Kasumi-1 (cell line): ENCODE results near the gene GABPB2.
"Not testable (repeated sequence)": the region's sequence is repeated elsewhere in the genome, so short reads cannot be mapped to it uniquely, and the experiment has no call there.

Source experiments
- DNase-seq, 2 experiments: peaks; one replicate each; lab custom pipeline; 2025; lab: John Stamatoyannopoulos, UW

GABPB2 gene

DNA sequence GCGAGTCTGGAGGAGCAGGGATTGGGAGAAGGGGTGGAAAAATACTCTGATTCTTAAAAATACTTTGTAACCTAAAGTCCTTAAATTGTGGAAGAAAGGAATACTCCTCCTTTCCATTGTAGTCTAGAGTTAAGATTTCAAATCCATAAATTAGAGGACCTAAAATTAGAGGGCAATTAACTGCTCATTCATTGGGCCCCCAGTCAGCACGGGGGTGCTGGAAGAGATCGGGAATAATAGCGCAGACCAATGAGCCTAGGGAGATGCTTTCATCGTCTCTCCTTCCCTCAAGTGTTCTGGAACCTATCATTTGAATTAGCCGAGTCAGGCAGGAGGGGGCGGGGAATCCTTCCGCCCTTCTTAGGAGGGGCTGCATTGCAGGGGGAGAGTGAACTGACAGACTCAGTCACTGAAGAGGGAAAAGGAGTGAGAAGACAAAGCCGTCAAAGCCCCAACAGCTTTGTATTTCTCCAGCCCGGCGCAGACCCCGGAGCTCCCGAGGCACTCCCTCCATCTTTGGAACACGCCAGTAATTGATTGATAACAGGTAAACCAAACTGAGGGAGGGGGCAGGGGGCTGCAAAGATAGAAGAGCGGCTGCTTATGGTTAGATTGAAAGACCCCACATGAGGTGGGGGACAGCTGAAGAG lies 10.4 kb upstream of the GABPB2 start, which contains the start of gene MLLT11:
Gene MLLT11, plus strand, starts transcription at position 391 of the 650 bp plus-strand sequence. CDS start 6,828 bp downstream, outside the sequence.
- peak; percentile 41 to 59 for DNase-seq

GRCh38 chr1:151060657-151061421 lies 9.7 kb upstream of the GABPB2 start:
- peak in 1 of 2 experiments; percentile 40 for DNase-seq

DNA sequence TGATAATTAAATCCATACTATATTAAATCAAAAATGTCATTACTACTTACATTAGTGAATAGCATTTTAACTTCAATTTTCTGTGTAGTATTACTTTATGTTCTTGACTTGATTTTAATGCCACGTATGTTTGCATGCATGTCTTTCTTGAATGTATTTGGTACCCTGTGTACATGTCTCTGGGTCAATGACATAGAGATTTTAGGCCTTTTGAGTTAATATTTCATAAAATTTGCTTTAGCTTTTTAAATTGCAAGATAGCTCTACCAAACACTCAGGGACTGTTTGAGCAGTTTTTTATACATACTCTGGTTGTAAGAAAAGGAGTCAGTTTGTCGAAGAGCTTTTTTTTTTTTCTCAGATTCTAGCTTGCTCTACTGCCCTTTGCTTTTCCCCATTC lies 8.9 kb upstream of the GABPB2 start:
- no peak for DNase-seq

DNA sequence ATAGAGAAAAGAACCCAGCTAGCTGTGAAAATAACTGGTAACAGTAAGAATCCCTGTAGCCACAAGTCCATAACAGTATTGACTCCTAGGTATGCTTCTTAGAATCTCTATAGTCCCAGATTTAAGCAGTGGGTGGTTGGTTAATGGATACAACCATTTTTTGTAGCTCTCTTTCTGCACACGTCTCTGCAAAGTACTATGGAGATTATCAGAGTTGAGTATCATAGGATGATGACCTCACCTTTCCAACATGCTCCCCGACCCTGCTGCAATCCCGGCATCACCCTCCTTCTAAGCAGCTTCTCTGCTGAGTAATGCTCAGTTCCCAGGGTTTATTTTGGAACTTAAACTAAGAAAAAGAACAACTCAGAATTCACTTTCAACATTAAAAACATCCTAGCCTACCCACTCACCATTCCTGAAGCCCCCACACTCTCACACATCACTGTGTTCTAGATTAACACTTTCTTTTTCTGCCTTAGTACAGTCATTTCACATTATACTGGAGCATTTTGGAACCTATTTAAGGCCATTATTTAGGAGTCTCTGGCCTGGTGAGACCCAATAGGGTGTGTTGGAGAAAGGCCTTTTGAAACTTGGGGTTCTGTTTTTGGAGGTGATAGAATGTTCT lies 7.7 kb upstream of the GABPB2 start:
- DNase-seq, result no peak

DNA sequence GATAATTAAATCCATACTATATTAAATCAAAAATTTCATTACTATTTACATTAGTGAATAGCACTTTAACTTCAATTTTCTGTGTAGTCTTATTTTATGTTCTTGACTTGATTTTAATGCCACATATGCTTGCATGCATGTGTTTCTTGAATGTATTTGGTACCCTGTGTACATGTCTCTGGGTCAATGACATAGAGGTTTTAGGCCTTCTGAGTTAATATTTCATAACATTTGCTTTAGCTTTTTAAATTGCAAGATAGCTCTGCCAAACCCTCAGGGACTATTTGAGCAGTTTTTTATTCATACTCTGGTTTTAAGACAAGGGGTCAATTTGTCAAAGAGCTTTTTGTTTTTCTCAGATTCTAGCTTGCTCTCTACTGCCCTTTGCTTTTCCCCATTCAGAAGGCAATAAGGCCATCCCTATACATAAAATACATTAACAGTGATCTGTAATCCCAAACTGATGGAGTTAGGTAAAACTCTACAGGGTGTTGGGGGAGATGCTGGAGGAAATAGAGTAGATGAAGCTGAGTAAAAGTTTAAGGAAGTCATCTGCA lies 5.4 kb upstream of the GABPB2 start:
- DNase-seq, result no peak

DNA sequence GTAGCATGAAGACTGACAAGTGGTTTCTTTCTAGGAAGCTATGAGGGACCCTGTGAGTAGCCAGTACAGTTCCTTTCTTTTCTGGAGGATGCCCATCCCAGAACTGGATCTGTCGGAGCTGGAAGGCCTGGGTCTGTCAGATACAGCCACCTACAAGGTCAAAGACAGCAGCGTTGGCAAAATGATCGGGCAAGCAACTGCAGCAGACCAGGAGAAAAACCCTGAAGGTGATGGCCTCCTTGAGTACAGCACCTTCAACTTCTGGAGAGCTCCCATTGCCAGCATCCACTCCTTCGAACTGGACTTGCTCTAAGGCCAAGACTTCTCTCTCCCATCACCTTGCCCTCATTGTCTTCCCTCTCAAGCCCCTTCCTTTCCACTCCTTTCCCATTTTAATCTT lies 3.4 kb upstream of the GABPB2 start:
- DNase-seq, result no peak

DNA sequence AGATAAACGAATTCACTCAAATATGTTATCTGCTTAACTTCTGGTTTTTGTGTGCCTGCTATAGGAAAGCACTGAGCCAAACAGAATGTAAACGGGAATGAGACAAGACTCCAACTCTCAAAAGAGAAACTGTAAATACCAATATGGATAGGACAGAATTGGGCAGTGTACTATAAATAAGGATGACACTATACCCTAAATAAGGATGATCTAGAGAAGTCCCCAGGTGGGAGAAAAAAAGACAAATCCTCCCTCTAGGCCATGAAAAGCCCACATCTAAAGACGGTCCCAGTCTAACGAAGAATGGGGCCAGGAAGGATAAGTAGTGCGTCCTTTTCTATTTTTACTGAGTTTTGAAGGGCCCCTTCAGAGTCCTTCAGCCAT lies 1.5 kb upstream of the GABPB2 start:
- no peak for DNase-seq

- no peak for DNase-seq
Measured at GRCh38 chr1:151072224-151072623, 1.7 kb downstream of the GABPB2 start.

- no peak for DNase-seq
Measured at GRCh38 chr1:151085953-151086559, 15.5 kb downstream of the GABPB2 start.

- not testable (repeated sequence) for DNase-seq
Measured at GRCh38 chr1:151097426-151097825, 26.9 kb downstream of the GABPB2 start.

DNA sequence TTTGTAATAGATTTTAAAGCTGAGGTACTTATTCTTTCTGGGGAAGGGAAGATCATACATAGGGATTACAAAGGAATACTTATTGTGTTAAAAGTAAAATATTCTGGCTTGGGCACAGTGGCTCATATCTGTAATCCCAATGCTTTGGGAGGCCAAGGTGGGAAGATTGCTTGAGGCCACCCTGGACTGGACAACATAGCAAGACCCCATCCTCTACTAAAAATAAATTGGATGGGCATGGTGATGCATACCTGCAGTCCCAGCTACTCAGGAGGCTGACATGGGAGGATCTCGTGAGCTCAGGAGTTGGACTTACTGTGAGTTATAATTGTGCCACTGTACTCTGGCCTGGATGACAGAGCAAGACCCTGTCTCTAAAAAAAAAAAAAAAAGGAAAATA lies 27.6 kb downstream of the GABPB2 start:
- DNase-seq, result no peak

GRCh38 chr1:151104630-151105029 lies 34.1 kb downstream of the GABPB2 start:
- no peak for DNase-seq

GRCh38 chr1:151106894-151107293 lies 36.3 kb downstream of the GABPB2 start:
- DNase-seq, result no peak

GRCh38 chr1:151108331-151108730 lies 37.8 kb downstream of the GABPB2 start:
- no peak for DNase-seq

DNA sequence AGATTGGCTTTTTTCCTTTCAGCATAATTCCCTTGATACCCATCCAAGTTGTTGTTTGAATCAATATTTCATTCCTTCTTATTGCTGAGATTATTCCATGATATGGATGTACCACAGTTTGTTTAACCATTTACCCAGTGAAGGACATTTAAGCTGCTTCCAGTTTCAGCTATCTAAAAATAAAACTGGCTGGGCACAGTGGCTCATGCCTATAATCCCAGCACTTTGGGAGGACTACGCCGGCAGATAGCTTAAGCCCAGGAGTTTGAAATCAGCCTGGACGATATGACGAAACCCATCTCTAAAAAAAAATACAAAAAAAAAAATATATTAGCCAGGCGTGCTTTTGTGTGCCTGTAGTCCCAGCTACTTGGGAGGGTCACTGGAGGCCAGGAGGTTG lies 43.3 kb downstream of the GABPB2 start:
- DNase-seq, result no peak

DNA sequence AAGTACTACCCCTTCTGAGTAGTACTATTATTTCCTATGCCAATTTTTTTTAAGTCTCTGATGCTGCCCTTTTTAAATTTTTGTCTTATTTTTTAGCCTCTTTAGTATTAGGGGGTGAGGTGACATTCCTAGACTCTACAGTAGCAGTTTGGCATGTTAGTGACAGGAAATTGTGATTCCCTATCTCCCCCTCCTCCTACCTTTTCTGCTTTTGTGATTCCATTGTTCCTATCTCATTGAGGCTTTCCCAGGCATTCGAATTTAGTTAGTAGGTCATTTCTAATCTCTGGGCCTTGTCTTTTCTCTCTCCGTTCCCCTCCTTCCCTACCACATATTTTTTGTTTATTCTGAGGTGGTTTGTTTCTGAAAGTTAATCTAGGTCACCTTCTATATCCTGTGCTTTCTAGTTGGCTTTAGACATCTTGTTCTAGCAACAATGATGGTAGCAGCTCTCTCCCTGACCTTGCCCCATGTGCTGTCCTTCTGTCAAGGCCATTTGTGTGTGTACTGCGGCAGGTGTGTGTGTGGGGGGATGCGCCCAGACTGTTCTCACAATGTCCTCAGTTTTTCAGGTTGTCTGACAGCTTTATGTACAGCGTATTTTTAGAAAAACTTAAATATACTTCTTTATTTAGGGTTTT lies 54.3 kb downstream of the GABPB2 start:
- no peak for DNase-seq

- no peak for DNase-seq
Measured at GRCh38 chr1:151128800-151129199, 58.2 kb downstream of the GABPB2 start.

- DNase-seq, result no peak
Measured at GRCh38 chr1:151130987-151131586, 60.5 kb downstream of the GABPB2 start.

DNA sequence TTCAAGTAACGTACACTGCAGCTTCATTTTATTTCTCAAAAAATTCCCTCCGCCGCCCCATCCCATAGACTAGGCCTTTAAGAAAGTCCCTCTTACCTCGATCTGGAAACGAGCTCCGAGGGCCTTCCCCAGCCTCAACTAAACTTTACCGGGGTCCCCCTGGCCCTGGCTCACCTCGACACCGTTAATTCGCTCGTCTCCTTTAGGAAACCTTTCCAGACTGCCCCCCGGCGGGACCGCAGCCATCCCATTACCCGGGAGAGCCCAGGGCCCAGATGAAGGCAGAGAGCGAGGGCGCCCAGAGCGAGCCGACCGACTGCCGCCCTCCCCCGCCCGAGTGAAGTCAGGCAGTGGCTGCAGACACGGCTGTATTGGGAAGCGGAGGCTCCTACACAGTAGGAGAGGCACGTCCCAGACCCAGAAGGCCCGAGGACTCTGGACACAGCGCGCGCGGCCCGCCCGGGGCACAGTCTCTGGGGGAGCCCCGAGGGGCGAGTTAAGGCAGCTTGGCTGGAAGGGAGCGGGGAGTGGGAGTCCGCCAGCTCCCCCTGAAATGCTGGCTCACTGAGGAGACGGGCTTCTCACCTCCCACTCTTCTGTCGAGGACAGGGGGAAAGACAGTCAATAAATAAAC lies 61.3 kb downstream of the GABPB2 start:
- DNase-seq, result no peak

DNA sequence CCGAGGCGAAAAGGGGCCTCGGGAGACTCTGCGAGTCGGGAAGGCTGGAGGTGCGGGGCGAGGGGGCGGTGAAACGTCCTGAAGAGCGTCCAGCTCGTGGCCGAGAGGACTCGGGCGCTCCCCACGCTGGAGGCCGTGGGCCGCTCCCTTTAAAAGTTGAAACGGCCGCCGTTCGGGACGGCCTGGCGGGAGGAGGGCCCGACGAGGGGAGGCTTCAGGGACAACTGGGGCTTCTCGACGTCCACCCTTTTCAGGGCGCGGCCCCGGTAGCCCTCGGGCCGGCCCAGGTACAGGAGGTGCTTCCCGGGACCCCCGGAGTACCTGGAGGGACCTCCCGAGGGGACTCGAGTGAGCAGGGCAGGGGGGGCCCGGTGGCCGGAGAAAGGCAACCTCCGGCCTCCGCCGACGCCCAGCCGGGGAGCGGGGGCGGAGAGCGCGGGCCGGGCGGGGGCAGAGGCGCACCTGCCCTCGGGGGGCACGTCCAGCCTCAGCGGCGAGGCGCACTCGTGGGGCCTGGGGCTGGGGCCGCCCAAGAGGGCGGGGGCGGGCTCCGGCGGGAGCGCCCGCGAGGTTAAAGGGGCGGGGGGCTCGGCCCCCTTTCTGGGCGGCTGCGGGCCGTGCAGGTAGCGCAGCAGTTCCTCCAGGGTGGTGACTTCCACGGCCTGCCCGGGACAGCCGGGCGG lies 61.9 kb downstream of the GABPB2 start:
- no peak for DNase-seq
